GM21576 (cell line): ENCODE results near the gene TMEM266.

Source experiments
- ATAC-seq: cut with Tn5 transposase; IDR thresholded peaks from one replicate; pipeline ENCODE4 v1.9.1; 2021; ENCODE audit warnings: mild to moderate bottlenecking, moderate library complexity; ENCODE audit not compliant: unreplicated experiment

The TMEM266 gene

DNA sequence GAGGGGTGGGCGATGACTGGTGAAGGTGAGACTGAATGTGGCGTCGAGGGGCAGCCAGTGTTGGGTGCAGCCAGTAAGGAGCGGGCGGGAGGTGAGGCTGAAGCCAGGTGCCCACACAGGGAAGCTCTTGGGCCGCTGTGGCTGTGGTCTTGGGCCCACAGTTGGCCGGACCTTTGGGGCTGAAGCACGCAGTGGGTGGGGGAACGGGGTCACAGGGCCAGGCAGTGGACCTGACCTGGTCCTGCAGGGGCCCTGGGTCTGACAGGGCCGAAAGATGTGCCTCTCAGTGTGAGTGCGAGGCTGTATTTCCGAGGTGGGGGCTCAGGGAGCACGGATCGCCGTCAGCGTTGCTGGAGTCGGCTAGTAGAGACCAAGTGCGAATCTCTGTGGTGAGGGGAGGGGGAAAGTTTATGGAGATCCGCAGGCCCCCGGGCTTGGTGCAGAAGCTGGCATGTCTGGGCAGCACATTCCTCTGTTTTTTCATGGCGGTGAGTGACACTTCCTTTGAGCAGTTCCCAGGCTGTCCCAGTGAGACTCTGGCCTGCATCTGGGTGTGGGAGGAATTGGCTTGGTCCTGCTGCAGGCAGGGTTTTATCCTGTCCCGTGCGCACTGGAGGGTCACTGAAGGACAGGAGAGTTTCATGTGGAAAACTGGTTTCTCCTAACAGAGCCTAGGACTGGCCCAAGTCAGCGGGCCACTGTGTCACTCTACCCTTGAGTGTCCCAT lies 100.8 kb downstream of the TMEM266 start:
- no peak for ATAC-seq

DNA sequence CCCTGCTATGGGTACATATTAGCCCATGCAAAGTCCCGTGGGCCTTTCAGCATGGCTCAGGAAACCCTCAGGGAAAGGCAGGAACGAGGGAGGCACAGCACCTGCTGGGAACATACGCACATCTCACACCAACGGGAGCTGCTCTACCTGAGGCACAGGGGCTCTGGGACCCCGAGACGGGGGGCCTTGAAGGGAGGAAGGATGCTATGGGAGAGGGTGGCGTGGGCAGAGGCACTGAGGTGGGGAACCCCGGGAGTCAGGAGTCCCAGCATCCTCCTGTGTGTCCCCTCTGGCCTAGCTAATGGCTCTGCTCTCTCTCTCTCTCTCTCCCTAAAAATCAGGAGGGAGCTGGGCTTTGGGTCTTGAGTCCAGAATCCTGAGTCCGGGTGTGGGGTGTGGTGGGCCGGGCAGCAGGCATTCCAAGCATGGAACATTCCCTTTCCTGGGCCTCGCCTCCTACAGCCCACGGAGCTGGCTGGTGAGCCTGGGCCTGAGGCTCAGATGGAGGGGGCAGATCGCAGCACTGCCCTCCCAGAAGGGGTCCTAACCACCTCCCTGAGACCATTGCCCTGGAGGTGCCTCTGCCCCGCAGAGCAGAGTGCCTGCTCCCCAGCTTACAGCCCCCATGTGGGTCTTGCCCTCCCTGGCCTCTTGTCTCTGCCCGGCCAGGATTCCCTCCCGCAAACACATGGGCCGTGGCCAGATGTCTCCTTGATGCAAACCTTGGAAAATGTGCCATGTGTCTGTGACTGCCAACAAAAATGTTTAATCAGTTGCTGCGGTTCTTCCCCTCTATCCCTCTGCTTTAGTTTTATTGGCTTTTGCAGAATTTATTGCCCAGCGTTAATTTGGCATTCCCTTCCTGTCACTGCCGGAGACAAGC lies 101.6 kb downstream of the TMEM266 start:
- no peak for ATAC-seq

DNA sequence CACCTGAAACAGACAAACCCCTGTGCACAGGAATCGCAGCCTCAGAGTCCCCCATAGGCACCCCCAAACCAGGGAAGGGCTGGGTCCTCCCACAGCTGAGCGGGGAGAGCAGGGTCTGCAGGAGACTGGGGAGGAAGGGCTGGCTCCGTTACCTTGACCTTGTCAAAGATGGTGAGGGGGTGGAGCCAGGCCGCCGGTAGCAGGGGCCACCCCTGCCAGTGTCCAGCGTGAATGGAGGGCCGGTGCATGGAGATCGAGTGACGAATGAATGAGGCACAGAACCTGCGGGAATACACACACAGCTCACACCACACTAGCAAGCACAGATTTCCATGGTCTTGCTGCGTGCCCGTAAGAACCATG lies 102.2 kb downstream of the TMEM266 start:
- no peak for ATAC-seq

DNA sequence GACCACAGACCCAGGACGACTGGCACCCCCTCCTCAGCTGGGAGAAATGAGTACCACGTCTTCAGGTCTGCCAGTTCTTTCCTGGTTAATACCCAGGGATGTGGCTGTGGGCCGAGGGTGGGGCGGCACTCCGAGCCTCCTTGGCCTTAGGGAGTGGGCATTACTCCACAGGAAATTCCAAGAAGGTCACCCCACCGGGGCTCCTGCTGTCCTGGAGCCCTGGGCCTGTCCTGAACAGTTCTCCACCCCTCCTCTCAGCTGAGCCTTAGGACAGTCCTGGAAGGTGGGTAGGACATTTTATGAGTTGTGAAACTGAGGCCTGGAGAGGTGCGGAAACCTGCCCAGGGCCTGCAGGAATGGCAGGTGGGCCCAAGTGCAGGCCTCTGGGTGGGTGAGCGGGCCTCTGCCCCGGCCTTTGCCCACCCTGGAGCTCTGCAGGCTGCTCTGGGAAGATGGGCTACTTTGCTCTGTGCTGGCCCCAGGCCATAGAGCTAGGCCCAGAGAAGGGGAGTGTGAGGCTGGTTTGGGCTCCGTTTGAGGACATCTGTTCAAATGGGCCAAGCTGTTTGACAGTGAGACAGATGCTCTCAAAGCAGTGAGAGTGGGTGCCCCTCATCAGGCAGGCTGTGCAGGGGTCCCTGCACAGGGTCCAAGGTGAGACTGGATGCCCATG lies 103.1 kb downstream of the TMEM266 start:
- ATAC-seq: no peak

DNA sequence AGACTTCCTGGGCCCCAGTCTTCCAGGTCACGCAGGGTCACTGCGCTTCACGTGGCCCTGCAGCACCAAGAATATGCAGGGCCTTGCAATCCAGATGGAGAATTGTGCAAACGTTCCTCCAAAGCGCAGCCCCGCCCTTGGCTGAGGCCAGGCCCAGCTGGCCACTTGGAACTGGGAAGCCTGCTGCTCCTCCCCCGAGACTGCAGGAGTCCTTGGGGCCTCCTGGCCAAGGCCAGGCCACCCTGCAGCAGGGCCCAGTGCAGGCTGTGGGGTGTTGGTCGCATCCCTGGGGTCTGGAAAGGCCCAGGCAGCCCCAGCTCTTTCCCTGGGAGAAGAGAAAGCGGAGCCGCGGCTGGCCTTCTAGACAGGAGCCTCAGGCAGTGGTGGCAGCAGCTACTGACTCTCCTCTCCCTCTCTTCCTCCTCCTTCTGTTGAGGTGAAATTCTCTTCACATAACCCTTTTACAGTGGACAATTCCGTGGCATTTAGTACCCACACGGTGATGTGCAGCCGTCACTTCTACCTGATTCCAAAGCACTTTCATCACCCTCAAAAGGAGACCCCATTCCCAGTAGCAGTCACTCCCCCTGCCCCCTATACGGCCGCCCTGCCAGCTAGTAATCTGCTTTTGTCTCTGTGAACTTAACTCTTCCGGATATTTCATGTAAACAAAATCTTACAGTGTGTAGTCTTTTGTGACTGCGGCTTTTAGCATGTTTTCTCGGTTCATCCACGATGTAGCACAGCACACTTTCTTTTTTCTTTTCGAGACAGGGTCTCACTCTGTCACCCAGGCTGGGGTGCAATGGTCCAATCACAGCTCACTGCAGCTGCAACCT lies 103.9 kb downstream of the TMEM266 start:
- no peak for ATAC-seq

DNA sequence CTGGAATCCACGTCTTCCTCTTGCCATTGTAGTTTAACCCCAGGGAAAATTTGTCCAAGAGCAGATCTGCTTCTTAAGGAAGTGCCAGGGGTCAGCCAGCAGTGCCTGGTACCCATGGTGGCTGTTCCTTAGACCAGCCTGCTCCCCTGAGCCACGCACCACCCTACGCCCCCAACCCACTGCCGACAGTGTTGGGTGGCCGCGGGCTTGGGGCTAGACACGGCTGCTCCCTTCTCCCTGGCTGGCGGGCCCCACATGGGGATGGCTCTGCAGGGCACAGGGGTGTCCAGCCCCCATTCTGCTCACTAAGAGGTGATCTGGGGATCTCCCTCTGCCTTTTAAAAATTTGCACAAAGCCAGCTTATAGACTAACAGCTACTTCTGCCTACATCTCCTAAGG lies 104.8 kb downstream of the TMEM266 start:
- no peak for ATAC-seq

DNA sequence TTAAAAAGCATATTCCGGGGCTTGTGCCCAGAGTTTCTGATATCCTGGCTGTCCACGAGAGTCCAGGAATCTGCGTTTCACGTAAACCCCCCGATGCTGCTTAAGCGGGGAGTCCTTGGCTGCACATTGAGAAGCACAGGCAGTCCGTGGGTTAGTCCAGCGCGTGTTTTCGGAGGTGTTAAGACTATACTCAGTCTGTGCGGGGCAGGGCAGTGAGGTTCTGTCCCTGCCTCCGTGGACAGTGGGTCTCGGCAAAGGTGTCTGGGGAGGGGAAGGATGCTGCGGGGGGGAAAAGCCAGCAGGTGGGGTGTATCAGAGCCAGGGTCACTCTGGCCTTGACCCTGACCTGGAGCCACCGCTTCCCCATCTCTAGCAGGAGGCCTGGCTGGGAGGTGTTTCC lies 106.2 kb downstream of the TMEM266 start:
- ATAC-seq: no peak

DNA sequence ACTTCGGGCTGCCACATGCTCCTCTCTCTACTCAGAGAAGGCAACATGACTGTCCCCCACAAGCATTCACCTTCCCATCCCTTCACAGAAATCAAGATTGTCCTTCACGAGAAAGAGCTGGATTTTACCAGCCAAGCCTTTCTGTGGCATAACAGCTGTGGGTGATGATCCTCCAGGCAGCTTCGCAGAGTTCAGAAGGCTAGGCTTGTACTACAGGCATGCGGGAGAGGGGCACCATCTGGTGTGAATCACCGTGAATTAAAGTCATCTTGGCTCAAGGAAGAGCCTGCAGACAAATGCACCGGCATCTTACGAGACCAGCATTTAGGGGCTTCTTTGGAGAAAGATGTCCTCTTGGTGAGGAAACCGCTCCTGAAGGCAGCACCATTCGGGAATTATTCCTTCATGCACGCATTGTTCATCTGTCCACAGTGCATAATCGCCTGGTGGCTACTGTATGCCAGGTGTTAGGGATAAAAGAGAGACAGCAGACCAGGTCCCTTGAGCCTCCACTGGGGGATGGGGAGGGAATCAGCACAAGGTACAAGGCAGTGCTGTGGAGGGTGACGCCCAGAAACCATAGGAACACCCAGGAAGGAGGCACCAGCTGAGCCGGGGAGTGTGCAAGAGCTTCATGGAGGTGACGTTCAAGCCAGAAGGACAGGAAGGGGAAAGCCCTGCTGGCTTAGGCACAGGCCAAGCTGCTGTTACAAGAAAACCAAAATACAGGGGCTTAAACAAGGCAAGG lies 108.6 kb downstream of the TMEM266 start:
- no peak for ATAC-seq

DNA sequence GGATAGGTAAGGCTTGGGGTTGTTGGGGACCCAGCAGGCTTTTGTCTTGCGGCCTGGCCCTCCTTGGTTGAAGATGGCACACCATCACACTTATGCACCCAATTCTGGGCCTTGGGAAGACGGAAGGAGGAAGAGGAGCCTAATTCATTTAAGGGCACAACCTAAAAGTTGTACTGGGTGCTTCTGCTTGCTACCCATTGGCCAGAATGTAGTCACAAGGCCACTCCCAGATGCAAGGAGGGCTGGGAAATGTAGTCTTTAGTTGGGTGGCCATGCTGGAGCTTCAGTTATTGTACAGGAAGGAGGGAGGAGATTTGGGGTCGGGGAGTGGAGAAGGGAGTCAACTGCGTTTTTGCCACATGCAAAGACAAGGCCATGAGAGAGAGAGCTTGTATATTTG lies 109.2 kb downstream of the TMEM266 start:
- no peak for ATAC-seq

DNA sequence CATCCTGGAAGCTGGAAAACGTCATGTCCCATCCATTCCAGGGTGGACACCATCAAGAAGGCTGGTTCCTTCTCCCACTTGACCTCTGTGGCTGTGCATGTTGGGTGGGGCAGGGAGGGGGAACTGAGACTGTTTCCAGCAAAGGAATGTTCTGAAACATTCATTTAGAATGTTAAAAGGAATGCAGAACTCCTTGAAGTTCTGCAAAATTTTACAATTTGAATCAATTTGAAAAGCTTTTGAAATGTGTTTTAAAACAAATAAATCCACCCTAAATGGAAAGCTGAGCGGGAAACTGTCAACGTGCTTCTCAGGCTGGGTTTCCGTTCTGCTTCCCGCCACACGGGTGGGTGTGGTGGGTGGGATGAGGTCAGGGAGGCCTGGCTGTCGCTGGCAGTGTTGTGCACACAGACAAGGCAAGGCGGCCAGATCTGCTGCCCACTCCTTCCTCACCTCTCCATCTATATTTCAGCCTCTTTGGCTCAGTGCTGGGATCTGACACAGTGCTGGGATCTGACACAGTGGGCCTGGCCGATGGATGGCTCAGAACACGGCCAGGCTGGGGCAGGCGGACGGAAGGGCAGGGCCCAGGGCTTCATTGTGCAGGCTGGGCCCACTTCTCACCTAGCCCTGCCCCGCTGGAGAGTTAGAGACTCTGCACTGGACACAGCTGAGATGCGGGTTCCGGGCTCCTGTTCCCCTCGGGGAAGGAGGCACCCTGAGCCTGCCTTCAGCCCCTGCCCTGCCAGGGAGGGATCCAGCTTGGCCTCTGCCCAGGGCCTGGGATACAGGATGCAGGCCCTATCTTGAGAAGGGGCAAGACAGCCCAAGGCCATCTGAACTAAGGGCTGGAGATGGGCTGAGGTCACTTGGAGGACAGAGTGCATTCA lies 110.4 kb downstream of the TMEM266 start:
- ATAC-seq: no peak

DNA sequence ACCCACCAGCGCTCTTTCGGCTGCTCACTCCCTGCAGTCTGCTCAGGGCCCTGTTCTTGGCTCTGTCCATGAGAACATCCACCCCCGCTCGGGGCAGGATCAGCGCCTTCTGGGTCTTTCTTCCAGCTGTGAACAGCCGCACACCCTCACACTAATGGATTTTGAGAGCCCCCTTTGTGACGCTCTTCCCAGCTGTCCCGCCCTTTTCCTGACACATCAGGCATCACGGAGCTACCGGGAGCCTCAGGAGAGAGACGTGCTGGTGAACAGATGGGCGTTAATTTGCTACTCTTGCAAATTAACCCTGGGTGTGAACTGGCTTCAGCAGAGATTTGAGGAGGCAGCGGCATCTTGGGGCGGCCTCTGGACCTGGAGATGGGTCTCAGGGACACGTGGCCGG lies 113.0 kb downstream of the TMEM266 start:
- ATAC-seq: no peak

DNA sequence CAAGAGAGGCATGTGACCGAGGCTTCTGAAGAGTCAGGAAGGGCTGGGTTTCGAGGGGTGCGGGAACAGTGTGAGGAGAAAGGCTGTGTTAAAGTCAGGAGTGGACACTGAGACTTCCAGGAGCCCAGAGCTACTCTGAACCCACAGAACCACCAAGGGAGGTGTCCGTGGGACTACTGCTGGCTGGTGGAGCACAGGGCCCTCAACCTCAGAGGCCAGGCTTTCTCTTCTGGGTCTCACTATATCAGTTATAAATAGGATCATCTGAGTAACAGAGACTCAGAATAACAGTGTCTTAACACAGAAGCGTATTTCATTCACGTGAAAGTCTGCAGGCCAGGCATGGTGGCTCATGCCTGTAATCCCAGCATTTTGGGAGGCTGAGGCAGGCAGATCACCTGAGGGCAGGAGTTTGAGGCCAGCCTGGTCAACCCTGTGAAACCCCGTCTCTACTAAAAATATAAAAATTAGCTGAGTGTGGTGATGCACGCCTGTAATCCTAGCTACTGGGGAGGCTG lies 113.6 kb downstream of the TMEM266 start:
- ATAC-seq: no peak

DNA sequence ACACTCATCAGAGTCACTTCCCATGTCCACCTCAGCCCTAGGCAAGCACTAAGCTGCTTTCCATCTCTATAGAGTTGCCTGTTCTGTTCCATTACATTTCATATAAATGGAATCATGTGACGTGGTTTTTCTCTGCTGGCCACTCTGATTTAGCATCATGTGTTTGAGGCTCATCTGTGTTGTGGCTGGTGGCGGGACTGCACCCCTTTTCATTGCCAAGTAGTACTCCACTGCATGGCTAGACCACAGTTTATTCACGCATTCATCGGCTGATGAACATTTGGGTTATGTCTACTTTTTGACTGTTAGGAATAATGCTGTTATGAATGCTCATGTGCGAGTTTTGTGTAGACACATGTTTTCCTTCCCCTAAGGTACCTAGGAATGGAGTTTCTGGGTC lies 114.9 kb downstream of the TMEM266 start:
- ATAC-seq: no peak

DNA sequence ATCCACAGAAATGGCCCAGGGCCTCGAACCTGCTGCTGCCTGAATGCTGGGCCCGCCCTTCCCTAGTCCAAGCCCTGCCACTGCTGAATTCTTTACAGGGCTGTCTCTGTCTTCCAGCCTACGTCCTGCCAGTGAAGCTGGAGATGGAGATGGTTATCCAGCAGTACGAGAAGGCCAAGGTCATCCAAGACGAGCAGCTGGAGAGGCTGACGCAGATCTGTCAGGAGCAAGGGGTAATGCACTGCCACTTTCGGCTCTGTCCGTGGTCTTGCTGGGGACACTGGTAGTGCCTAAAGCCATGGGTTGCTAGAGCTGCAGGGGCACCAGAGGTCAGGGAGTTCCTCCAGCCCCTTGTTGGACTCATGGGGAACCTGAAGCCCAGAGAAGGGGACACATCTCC lies 115.7 kb downstream of the TMEM266 start:
- ATAC-seq: no peak

DNA sequence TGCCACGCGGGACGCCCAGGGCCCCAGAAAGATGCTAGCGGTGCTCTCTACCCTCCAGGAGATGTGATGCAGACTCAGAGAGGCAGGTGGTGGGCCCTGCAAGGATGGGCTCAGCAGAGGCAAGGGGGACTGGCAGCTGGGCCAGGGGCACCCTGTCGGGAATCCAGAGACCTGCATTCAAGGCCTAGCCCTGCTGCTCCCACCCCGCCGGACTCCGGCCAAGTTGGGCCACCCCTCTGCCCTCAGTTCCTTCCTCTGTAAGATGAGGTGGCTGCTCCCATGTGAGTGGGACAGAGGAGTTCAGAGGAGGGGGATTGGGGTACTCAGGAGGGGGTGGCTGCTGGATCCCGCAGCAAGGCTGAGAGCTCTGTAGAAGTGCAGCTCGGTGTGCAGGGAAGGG lies 116.3 kb downstream of the TMEM266 start:
- no peak for ATAC-seq

DNA sequence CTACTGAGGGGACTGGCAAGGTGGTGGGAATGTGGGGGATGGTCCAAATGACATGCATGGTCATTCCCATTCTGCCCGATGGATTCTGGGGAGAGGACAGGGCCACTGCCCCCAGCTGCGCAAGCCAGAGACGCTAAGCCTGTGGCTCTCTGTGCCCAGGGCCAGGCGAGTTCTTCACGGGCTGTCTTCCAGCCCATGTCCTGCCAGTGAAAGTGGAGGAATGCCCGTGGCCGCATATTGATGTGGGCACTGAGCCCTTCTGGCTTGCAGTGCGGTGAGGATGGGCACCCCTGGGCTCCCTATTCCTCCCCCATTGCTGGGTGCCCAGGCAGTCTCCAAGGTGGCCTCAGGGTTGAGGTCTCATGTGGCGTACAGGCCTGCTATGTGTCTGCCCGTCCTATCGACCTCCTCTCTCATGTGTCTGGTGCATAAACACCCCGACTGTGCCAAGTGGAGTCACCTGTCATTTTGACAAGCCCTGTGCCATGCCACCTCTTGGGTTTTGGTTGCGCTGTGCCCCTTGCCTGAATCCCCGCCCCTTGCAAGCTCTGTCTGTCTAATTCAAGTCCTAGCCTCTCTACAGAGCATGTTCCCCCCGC lies 116.8 kb downstream of the TMEM266 start:
- no peak for ATAC-seq

DNA sequence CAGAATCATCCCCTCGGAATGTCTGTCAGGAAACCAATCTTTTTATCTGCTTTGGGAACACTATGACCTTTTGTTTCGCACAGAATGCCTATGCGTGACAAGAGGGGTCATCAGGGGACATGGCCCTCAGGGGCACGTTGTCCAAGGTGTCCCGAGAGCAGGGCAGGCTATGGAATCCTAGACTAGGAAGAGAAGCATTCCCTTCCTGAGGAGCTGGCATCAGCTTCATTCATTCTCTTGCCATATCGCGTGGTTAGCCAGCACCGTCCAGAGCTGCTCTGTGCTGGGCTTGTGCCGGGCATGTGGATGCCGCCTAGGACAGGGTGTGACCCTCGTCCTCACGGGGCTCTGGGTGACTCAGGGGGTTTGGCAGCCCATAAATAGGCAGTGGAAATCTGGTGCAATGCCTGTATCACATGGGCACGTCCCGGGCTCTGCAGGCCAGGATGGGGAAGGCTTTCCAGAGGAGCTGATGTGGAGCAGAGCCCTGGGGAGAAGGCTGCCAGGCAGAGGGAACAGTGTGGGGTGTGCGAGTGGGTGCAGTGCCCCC lies 117.8 kb downstream of the TMEM266 start:
- ATAC-seq: no peak

DNA sequence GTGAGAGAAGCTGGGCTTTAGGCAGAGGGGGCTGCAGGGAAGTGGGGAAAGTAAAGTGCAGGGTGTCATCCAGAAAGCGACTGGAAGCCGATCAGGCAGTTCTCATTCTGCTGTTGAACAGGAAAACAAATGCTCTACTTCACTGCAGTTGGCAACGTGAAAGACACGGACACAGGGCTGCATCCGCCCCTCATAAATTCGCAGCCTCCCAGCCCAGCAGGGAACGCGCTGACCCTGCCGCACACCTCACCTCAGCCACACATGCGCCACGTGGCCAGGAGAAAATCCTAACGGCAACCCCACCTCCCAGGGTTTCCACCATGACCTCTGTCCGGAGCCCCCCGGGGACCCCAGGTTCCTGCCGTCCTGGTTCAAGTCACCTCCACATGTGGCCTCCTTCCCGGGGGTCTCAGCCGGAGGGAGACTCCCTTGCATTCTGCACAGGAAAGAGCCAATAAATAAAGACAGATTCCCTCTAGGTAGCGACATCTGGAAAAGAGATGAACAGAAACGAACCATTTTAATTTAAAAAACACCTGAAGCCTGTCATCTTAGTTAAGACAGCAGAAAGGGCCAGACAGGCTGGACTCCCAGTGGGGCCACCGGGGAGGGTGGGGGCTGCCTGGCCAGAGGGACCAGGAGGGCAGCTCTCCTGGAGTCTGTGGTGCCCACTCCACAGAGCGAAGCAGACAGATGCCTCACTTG lies 118.7 kb downstream of the TMEM266 start:
- ATAC-seq: no peak
